A172 (cell line): ENCODE data around the gene DDX21. TPM values are rescaled to one million over a fixed set of nuclear protein-coding genes. Genes with fewer than 3 reads are reported as not detected.
"Not testable (repeated sequence)": the region's sequence is repeated elsewhere in the genome, so short reads cannot be mapped to it uniquely, and the experiment has no call there.

Experiments
- DNase-seq: peaks from one replicate; pipeline ENCODE4 v3.0.0-alpha.2; 2015; ENCODE audit warnings: low spot score
- total RNA-seq: library from RNA; depleted of rRNA; stranded (reverse); fragments of >200 nt; shearing (Covaris generic); gene quantifications from 2 replicates; pipeline ENCODE4 v1.2.3, GENCODE V29; 2014; rRNA removed

Gene DDX21
- 112 and 143 TPM in 2 replicates for total RNA-seq

DNA sequence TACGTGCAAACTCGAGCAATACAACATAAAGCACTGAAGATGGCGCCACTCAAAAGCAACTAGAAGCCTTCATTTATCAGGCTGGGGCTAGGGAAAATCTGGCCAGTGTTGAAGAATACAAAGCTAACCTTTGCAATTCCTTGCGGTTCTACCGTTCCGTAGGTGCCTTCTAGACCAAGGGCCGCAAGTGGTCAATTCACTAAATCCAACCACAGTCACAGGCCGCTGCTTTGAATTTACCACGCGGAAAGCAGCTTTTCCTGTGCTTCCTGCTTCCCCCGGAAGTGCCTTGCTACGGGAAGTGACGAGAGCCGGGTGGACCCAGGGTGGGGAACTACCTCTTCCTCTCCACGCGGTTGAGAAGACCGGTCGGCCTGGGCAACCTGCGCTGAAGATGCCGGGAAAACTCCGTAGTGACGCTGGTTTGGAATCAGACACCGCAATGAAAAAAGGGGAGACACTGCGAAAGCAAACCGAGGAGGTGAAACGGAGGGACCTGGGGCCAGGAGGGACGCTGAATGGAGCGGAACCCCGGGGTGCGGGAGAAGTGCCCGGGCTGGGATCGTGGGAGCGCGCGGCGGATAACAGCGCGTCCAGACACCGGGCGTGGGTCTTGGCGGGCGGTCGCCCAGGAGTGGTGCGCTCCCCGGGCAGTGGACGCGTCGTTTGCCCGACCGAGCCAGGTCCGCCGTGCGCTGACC is at the start of gene DDX21:
Gene DDX21 (plus strand): TSS at position 339 of the 701 bp plus-strand sequence. CDS start 56 bp downstream, at position 395.
- DNase-seq, result peak; percentile 93

DNA sequence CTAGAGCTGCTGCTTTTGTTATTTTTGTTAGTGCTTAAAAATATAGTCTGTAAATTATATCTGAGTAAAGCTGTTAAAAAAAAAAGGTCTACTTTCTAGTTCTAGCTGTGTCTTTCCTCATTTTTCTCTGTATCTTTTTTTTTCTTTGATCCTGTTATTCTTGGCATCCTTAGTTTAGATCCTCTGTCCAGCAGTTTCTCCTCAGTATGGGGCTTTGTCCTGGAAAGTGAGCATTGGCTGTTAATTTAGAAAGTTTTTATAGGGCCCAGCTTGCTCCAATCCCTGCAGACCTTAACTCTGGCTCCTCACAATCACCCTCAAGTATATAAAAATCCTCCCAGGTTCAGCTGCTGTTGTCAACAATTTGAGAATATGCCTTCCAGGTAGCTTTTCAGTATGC is 31.4 kb upstream of the DDX21 start:
- no peak for DNase-seq

DNA sequence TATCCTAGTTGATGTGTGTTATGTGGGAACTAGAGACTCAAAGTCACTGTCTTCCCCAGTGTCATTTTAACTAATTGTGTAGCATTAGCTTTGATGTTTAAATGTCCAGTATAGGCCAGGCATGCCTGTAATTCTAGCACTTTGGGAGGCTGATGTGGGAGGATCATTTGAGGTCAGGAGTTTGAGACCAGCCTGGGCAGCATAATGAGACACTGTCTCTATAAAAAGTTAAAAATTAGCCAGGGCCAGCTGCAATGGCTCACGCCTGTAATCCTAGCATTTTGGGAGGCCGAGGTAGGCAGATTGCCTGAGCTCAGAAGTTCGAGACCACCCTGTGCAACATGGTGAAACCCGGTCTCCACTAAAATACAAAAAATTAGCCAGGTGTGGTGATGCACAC is 30.5 kb upstream of the DDX21 start:
- DNase-seq, result no peak

DNA sequence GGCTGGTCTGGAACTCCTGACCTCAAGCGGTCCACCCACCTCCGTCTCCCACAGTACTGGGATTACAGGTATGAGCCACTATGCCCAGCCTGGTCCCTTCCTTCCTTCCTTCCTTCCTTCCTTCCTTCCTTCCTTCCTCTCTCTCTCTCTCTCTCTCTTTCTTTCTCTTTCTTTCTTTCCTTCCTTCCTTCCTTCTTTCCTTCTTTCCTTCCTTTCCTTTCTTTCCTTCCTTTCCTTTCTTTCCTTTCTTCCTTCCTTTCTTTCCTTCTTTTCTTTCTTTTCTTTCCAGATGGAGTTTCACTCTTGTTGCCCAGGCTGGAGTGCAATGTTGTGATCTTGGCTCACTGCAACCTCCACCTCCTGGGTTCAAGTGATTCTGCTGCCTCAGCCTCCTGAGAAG is 26.8 kb upstream of the DDX21 start:
- not testable (repeated sequence) for DNase-seq

DNA sequence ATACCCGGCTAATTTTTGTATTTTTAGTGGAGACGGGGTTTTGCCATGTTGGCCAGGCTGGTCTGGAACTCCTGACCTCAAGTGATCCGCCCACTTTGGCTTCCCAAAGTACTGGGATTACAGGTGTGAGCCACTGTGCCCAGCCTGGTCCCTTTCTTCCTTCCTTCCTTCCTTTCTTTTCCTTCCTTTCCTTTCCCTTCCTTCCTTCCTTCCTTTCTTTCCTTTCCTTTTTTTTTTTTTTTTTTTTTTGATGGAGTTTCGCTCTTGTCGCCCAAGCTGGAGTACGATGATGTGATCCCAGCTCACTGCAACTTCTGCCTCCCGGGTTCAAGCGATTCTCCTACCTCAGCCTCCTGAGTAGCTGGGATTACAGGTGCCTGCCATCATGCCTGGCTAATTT is 26.1 kb upstream of the DDX21 start:
- not testable (repeated sequence) for DNase-seq

DNA sequence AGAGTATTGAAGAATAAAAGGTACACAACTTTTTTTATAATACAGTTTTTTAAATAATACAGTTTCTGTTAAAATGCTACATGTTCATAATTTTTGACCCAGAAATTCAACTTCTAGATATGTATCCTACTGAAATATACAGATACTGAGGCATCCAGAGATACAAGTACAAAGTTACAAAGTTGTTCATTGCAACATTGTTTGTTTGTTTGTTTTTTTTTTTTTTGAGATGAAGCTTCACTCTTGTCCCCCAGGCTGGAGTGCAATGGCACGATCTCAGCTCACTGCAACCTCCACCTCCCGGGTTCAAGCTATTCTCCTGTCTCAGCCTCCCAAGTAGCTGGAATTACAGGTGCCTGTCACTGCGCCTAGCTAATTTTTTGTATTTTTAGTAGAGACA is 23.1 kb upstream of the DDX21 start:
- not testable (repeated sequence) for DNase-seq

DNA sequence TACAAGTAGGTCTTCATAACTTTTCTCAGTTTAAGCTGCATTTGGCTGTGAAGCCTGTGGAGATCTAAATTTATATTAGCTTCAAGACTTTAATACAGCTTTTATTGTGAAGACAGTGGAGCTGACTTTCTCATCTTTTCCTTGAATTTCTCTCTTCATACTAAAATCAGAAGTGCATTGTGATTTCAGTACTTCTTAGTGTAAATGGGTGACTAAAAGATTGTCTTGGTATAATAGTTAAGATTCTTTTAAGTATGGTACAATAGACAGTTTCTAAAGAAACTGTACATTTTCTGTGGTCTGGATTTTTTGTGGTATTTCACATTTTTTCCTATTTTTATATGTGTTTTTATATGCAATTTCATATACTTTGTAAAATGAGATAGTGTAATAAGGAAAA is 21.0 kb upstream of the DDX21 start:
- no peak for DNase-seq

DNA sequence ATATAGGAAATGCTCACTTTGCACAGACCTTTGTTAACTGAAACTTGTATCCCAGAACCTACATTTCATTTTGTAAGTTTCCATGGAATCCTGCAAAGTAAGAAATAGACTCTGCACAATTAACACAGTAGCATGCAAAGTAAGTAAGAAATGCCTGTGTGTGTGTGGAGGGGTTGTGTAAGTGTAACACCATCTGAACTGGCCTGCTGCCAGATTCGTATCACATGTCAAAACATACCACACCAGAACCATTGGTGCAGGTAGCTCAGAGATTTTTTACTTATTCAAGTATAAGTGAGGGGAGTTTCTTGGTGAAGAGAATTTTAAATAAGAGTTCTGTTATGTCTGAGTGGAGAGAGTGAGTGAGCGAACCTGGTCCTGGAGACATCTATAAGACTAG is 17.9 kb upstream of the DDX21 start:
- no peak for DNase-seq

DNA sequence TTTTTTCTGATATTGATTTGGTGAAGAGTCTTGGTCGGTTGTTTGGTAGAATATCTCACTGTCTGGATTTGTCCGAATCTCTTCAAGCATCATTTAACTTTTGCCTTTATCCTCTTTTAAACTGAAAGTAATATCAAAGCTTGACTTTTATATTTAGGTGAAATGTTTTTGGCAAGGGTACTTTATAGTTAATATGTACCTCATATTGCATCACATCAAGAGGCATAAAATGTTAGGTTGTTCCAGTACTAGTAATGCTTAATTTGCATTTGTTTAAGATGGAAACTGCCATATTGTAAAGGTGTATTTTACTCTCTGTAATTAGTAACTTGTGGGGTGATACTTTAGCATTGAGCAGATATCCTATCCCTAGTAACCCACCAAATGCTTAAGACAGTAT is 17.1 kb upstream of the DDX21 start:
- no peak for DNase-seq

DNA sequence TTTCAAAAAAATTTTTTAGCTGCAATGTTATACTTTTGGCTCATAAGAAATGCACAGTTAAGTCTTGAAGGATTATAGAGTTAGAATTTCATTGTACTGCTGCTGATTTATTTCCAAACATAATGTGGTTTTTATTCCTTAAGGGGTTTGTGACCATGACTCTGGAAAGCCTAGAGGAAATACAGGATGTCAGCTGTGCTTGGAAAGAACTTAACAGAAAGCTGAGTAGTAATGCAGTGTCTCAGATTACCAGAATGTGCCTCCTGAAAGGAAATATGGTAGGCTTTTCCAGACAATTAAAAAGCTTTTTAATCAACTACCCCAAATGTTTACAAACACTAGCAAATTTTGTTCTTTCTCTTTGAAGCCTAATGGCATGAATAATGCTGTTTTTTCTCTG is 15.1 kb upstream of the DDX21 start:
- DNase-seq, result not testable (repeated sequence)

DNA sequence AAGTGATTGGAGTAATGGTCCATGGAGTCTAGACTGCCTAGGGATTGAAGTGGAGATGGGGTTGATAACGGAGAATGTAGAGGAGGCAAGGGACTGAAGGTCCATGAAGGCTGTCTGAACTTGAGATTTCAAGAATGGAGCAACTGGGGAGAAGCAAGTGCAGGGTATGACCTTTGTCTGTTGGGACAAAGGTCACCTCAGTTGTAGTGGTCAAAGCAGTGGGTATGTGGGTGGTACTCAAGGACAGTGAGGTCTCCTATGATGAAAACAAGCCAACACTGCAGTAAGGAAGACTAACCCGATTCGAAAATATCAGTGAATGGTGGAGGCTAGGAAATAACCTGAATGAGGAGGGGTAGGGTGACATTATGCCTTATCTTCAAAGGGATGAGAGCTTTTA is 5.4 kb upstream of the DDX21 start:
- no peak for DNase-seq

DNA sequence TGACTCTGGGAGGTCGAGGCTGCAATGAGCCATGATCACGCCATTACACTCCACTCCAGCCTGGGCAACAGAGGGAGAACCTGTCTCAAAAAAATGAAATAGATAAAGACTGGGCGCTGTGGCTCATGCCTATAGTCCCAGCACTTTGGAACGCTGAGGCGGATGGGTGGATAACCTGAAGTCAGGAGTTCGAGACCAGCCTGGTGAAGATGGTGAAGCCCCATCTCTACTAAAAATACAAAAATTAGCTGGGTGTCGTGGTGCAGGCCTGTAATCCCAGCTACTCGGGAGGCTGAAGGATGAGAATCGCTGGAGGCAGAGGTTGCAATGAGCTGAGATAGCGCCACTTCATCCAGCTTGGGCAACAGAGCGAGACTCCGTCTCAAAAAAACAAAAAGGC is 1.1 kb upstream of the DDX21 start:
- no peak for DNase-seq

DNA sequence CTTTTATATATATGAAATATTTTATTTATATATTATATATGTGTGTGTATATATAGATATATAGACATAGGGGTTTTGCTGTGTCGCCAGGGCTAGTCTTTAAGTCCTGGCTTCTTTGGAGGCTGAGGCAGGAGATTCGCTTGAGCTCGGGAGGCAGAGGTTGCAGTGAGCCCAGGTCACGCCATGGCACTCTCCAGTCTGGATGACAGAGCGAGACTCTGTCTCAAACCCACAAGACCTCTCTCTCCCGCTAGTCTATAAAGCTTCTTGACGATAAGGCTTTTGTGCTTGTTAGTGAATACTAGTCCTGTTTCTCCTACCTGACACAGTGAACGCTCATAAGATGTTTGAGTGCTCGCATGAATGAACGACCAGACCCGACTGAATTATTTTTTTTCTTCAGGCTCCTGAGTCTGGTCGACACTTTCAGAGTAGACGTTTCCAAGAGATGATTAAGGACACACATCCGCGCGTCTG is 577 bp upstream of the DDX21 start:
- DNase-seq, result no peak

DNA sequence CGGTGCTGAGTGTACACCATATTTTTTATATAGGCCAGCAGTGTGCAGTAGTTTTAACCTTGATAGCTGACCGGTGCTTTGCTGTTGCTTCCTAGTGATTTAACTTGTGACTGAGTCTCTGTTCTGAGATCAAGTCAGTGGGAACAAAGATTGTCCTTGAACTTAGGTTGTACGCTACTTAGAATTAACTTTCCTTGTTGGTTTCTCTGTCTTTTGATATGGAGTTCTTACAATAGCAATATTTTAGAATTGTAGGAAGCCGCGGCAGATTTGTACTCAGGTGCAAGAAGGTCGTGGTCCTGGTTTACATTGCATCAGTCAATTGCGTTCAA is 1.3 kb downstream of the DDX21 start:
- DNase-seq, result no peak

DNA sequence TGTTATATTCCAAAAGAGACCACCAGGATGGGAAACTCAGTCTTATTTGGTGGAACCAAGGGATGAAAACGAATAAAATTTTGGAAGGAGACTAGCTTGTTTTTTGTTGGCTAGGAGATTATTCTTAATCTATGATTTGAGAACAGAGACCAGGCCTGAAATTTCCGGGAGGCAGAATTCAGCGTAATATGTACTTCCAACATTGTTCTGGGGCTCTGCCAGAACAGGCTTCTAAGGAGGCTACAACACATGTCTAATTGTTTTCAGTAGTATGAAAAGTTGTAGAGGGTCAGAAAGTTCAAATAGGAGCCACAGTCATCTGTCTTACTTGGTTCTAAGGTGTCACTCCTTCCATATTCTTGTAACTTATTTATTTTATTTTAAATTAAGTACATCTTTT is 1.7 kb downstream of the DDX21 start:
- no peak for DNase-seq

DNA sequence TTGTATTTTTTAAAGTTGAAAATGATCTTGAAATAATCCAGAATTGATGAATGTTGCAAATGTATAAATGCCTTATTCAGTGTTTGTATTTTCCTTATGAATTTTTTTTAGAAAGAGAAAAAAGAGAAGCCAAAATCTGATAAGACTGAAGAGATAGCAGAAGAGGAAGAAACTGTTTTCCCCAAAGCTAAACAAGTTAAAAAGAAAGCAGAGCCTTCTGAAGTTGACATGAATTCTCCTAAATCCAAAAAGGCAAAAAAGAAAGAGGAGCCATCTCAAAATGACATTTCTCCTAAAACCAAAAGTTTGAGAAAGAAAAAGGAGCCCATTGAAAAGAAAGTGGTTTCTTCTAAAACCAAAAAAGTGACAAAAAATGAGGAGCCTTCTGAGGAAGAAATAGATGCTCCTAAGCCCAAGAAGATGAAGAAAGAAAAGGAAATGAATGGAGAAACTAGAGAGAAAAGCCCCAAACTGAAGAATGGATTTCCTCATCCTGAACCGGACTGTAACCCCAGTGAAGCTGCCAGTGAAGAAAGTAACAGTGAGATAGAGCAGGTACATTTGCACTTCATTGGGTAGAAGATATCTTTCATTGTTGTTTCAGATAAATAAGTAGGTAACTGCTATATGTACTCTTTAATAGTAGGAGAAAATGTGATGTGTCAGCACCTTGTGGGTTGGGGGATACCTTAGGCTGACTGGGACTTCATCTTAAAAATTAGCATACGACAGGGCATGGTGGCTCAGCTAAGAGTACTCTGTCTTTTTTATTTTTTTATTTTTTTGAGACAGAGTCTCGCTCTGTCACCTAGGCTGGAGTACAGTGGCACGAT is 3.9 kb downstream of the DDX21 start:
- DNase-seq, result no peak

DNA sequence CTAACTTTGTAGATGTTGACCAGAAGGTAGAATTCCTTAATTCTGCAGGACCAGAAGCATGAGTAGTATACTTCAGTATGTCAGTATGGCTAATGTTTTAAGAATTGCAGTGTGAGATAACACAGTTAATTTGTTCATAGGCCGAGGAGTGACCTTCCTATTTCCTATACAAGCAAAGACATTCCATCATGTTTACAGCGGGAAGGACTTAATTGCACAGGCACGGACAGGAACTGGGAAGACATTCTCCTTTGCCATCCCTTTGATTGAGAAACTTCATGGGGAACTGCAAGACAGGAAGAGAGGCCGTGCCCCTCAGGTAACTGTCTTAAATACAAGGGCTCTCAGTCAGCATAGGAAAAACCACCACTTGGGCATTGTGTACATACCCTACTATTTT is 7.2 kb downstream of the DDX21 start:
- DNase-seq, result no peak

DNA sequence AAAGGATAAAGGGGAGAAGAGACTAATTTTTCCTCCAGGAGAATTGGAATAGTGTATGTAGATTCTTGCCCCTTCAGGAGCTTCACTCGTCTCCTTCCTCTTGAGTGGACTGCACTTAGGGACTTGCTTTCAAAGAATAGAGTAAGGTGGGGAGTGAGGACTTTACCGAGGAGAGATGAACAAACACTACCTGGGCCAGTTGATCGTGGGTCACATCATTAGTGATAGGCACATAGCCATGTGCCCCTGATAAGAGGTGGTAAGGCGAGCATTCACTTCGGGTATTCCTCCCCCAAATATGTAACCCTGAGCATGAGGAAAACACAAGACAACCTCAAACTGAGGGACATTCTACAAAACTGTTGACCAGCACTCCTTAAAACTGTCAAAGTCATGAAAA is 18.0 kb downstream of the DDX21 start:
- DNase-seq, result no peak

DNA sequence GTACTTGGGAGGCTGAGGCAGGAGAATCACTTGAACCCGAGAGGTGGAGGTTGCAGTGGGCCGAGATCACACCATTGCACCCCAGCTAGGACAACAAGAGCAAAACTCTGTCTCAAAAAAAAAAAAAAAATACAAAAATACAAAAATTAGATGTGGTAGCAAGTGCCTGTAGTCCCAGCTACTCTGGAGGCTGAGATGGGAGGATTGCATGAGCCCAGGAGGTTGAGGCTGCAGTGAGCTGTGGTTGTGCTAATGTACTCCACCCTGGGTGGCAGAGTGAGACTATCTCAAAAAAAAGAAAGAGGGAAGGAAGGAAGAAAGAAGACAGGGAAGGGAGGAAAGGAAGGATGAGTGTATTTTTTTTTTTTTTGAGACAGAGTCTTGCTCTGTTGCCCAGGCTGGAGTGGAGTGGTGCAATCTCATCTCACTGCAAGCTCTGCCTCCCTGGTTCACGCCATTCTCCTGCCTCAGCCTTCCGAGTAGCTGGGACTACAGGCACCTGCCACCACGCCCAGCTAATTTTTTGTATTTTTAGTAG is 20.0 kb downstream of the DDX21 start:
- not testable (repeated sequence) for DNase-seq

DNA sequence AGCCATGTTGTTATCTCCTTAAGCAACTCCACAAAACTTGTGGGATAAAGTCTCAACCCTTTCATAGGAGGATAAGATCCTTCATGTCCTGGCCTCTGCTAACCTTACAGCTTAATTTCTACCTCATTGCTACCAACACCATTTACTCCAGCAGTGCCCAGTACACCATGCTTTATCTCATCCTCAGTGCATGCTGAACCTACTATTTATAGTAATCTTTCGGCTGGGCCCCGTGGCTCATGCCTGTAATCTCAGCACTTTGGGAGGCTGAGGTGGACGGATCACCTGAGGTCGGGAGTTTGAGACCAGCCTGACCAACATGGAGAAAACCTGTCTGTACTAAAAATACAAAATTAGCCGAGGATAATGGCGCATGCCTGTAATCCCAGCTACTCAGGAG is 23.8 kb downstream of the DDX21 start:
- DNase-seq, result not testable (repeated sequence)

DNA sequence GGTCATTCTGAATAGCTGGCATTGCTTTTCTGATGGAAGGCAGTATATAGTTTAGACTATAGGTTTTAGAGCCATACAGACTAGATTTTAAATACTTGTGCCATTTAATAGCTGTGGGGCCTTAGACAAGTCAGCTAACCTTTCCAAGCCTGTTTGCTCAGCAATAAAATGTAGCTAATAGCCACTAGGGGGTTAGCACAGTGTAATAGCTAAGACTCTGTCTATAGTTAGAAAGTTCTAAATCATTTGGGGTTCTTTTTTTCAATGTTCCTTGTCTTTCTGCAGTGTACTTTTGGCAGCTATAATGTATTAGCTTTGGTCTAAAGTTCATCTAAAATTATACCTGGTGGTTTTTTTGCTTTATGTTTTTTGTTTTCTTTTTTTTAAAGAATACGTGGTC is 25.1 kb downstream of the DDX21 start:
- no peak for DNase-seq

DNA sequence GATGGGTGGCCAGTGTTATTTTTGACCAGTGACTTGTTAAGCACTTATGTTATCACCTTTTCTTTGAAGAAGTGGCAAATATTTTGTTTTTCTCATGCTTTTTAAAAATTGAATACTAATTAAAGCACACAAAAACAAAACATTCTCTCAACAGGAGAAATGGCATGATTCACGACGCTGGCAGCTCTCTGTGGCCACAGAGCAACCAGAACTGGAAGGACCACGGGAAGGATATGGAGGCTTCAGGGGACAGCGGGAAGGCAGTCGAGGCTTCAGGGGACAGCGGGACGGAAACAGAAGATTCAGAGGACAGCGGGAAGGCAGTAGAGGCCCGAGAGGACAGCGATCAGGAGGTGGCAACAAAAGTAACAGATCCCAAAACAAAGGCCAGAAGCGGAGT is 26.4 kb downstream of the DDX21 start:
- no peak for DNase-seq

DNA sequence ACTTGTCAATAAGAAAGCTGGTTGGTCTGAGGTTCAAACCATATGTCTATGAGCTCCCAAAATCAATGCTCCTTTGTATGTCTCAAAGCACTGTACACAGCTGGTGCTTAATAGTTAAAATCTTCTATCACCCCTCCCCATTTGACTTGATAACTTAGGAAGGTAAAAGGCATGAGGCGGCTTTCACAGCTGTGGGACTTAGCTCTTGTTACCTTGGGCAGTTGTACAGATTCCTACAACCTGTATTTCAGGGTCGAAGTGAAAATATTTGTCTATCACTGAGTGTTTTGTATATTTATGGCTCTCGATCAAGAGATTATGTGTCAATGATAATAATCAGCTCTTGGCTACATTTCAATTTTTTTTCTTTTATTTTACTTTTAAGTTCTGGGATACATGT is 31.6 kb downstream of the DDX21 start:
- no peak for DNase-seq
